Natural killer cell treated with Interleukin-12 subunit alpha and Interleukin-12 subunit beta and Interleukin-15 and Interleukin-18, amount 100 ng/mL, for 72 hours (primary cell): ENCODE data around the gene COG5. TPM values are rescaled to one million over a fixed set of nuclear protein-coding genes. Genes with fewer than 3 reads are reported as not detected.
"Not testable (repeated sequence)": the region's sequence is repeated elsewhere in the genome, so short reads cannot be mapped to it uniquely, and the experiment has no call there.

ENCODE experiments used
- ATAC-seq, 2 donors: fragments of 150-1000 bp; cut with Tn5 transposase in 1 of 2; sonication (Bioruptor Pico), chemical (Tn5 transposase) in 1 of 2; 2 replicates each; pipeline ENCODE4 v1.10.0; 2021
- DNase-seq: peaks from one replicate; pipeline ENCODE4 v3.0.0; 2022; ENCODE audit warnings: low spot score
- H3K27ac Mint-ChIP-seq, 2 donors: 1 replicate in 1 of 2; 2 replicates in 1 of 2; pipeline ENCODE4 v1.8.0; 2022; ENCODE audit warnings: mixed read lengths in 2 of 2, mild to moderate bottlenecking in 1 of 2, moderate library complexity in 1 of 2
- H3K27me3 Mint-ChIP-seq, 2 donors: 1 replicate in 1 of 2; 2 replicates in 1 of 2; pipeline ENCODE4 v1.8.0; 2022; ENCODE audit warnings: mixed read lengths in 2 of 2
- H3K36me3 Mint-ChIP-seq: one replicate; pipeline ENCODE4 v1.8.0; 2022; ENCODE audit warnings: mixed read lengths
- H3K4me1 Mint-ChIP-seq, 2 donors: 1 replicate in 1 of 2; 2 replicates in 1 of 2; pipeline ENCODE4 v1.8.0; 2022; ENCODE audit warnings: low read depth in 2 of 2, mixed read lengths in 2 of 2, mild to moderate bottlenecking in 1 of 2
- H3K4me3 Mint-ChIP-seq: one replicate; pipeline ENCODE4 v1.8.0; 2022; ENCODE audit warnings: mixed read lengths
- H3K9me3 Mint-ChIP-seq: 2 replicates; pipeline ENCODE4 v1.8.0; 2022; ENCODE audit warnings: mixed read lengths
- total RNA-seq, 2 donors: library from RNA; stranded (reverse); gene quantifications; one replicate each; pipeline ENCODE4 v1.2.3, GENCODE V29; 2022

Gene COG5
- total RNA-seq, 2 donors from 2014 or later, result 41.0 to 56.2 TPM

- ATAC-seq (no peak), DNase-seq (no peak)
- Mint-ChIP-seq H3K4me1 (no peaks in the 10 kb centered on the region), H3K9me3 (no peaks in the 10 kb centered on the region), H3K27me3 (no peaks in the 10 kb centered on the region), H3K4me3 (no peak overlapping the region), H3K27ac (no peak overlapping the region), H3K36me3 (no peaks in the 10 kb centered on the region)
These were observed 310.1 kb downstream of the COG5 start for GRCh38 chr7:107253599-107253998.

GRCh38 chr7:107251963-107252362, 311.8 kb downstream of the COG5 start:
- no peak for DNase-seq
- no peak for ATAC-seq
- Mint-ChIP-seq H3K4me1 (no peaks in the 10 kb centered on the region), H3K9me3 (no peaks in the 10 kb centered on the region), H3K27ac (peak overlapping the region in 1 of 2 donors; percentile 52), H3K4me3 (no peak overlapping the region), H3K27me3 (no peaks in the 10 kb centered on the region), H3K36me3 (peaks cover 6% of the 10 kb centered on the region)

- ATAC-seq, result no peak
- Mint-ChIP-seq H3K4me1 (no peaks in the 10 kb centered on the region), H3K27ac (no peak overlapping the region), H3K4me3 (no peak overlapping the region), H3K27me3 (no peaks in the 10 kb centered on the region), H3K9me3 (peaks cover 11% of the 10 kb centered on the region), H3K36me3 (peaks cover 34% of the 10 kb centered on the region)
- DNase-seq, result no peak
These were observed 315.0 kb downstream of the COG5 start for GRCh38 chr7:107248551-107249316.

GRCh38 chr7:107246836-107247235, 316.9 kb downstream of the COG5 start:
- peaks cover 39% of the 10 kb centered on the region for H3K36me3 Mint-ChIP-seq
- not testable (repeated sequence) for DNase-seq, ATAC-seq, H3K4me1 Mint-ChIP-seq, H3K4me3 Mint-ChIP-seq, H3K27ac Mint-ChIP-seq, H3K27me3 Mint-ChIP-seq
- peaks cover 11% of the 10 kb centered on the region for H3K9me3 Mint-ChIP-seq

- H3K27me3 Mint-ChIP-seq, result no peaks in the 10 kb centered on the region
- H3K4me1 Mint-ChIP-seq, result peaks cover 0 to 3% of the 10 kb centered on the region in 2 donors
- ATAC-seq (no peak), DNase-seq (no peak)
- H3K4me3 Mint-ChIP-seq, result no peak overlapping the region
- H3K27ac Mint-ChIP-seq, result no peak overlapping the region
- H3K9me3 Mint-ChIP-seq, result peaks cover 11% of the 10 kb centered on the region
- H3K36me3 Mint-ChIP-seq, result peaks cover 39% of the 10 kb centered on the region
These were observed 319.1 kb downstream of the COG5 start for GRCh38 chr7:107244613-107245012.

GRCh38 chr7:107242267-107242666, 321.5 kb downstream of the COG5 start:
- Mint-ChIP-seq H3K4me3 (no peak overlapping the region), H3K4me1 (peaks cover 0 to 3% of the 10 kb centered on the region in 2 donors), H3K36me3 (peaks cover 33% of the 10 kb centered on the region), H3K9me3 (peaks cover 11% of the 10 kb centered on the region), H3K27me3 (no peaks in the 10 kb centered on the region), H3K27ac (no peak overlapping the region)
- DNase-seq, result no peak
- no peak for ATAC-seq

GRCh38 chr7:107237451-107237850, 326.3 kb downstream of the COG5 start:
- H3K27me3 Mint-ChIP-seq, result no peaks in the 10 kb centered on the region
- DNase-seq (no peak), ATAC-seq (no peak)
- H3K36me3 Mint-ChIP-seq, result no peaks in the 10 kb centered on the region
- H3K4me1 Mint-ChIP-seq, result no peaks in the 10 kb centered on the region
- H3K4me3 Mint-ChIP-seq, result no peak overlapping the region
- H3K9me3 Mint-ChIP-seq, result no peaks in the 10 kb centered on the region
- H3K27ac Mint-ChIP-seq, result no peak overlapping the region

- ATAC-seq, result no peak
- Mint-ChIP-seq H3K4me1 (no peaks in the 10 kb centered on the region), H3K27ac (no peak overlapping the region), H3K27me3 (no peaks in the 10 kb centered on the region), H3K9me3 (no peaks in the 10 kb centered on the region), H3K4me3 (no peak overlapping the region), H3K36me3 (no peaks in the 10 kb centered on the region)
- DNase-seq, result no peak
These were observed 326.9 kb downstream of the COG5 start for GRCh38 chr7:107236862-107237261.

- Mint-ChIP-seq H3K27ac (no peak overlapping the region), H3K4me3 (no peak overlapping the region), H3K36me3 (no peaks in the 10 kb centered on the region), H3K9me3 (no peaks in the 10 kb centered on the region), H3K4me1 (no peaks in the 10 kb centered on the region), H3K27me3 (no peaks in the 10 kb centered on the region)
- ATAC-seq (no peak), DNase-seq (no peak)
These were observed 329.3 kb downstream of the COG5 start for GRCh38 chr7:107234436-107234835.

GRCh38 chr7:107233981-107234380, 329.7 kb downstream of the COG5 start:
- no peaks in the 10 kb centered on the region for H3K27me3 Mint-ChIP-seq
- H3K27ac Mint-ChIP-seq, result no peak overlapping the region
- DNase-seq (no peak), ATAC-seq (no peak)
- no peak overlapping the region for H3K4me3 Mint-ChIP-seq
- H3K36me3 Mint-ChIP-seq, result no peaks in the 10 kb centered on the region
- H3K9me3 Mint-ChIP-seq, result no peaks in the 10 kb centered on the region
- H3K4me1 Mint-ChIP-seq, result no peaks in the 10 kb centered on the region

GRCh38 chr7:107233174-107233573, 330.5 kb downstream of the COG5 start:
- Mint-ChIP-seq H3K27me3 (no peaks in the 10 kb centered on the region), H3K9me3 (no peaks in the 10 kb centered on the region), H3K4me1 (no peaks in the 10 kb centered on the region), H3K36me3 (no peaks in the 10 kb centered on the region), H3K27ac (no peak overlapping the region), H3K4me3 (no peak overlapping the region)
- no peak for DNase-seq
- ATAC-seq, result no peak

GRCh38 chr7:107232568-107233090, 331.1 kb downstream of the COG5 start:
- H3K4me1 Mint-ChIP-seq, result no peaks in the 10 kb centered on the region
- no peaks in the 10 kb centered on the region for H3K9me3 Mint-ChIP-seq
- no peaks in the 10 kb centered on the region for H3K27me3 Mint-ChIP-seq
- no peak overlapping the region for H3K4me3 Mint-ChIP-seq
- ATAC-seq (no peak), DNase-seq (no peak)
- no peaks in the 10 kb centered on the region for H3K36me3 Mint-ChIP-seq
- no peak overlapping the region for H3K27ac Mint-ChIP-seq

- DNase-seq, result no peak
- H3K4me1 Mint-ChIP-seq, result no peaks in the 10 kb centered on the region
- H3K27ac Mint-ChIP-seq, result no peak overlapping the region
- no peak overlapping the region for H3K4me3 Mint-ChIP-seq
- ATAC-seq, result no peak
- no peaks in the 10 kb centered on the region for H3K27me3 Mint-ChIP-seq
- no peaks in the 10 kb centered on the region for H3K9me3 Mint-ChIP-seq
- no peaks in the 10 kb centered on the region for H3K36me3 Mint-ChIP-seq
These were observed 333.4 kb downstream of the COG5 start for GRCh38 chr7:107230334-107230733.

- Mint-ChIP-seq H3K27ac (no peak overlapping the region), H3K9me3 (no peaks in the 10 kb centered on the region), H3K36me3 (no peaks in the 10 kb centered on the region), H3K27me3 (no peaks in the 10 kb centered on the region), H3K4me1 (no peaks in the 10 kb centered on the region), H3K4me3 (no peak overlapping the region)
- no peak for DNase-seq
- ATAC-seq, result no peak
These were observed 335.4 kb downstream of the COG5 start for GRCh38 chr7:107228291-107228690.
